GM21619 (cell line): Measurements from ENCODE around the gene FOXD2.
"Not testable (repeated sequence)": the region's sequence is repeated elsewhere in the genome, so short reads cannot be mapped to it uniquely, and the experiment has no call there.

ENCODE experiments used
- ATAC-seq: cut with Tn5 transposase; IDR thresholded peaks from one replicate; pipeline ENCODE4 v1.9.1; 2021; ENCODE audit not compliant: unreplicated experiment

The FOXD2 gene

GRCh38 chr1:47439017-47439818 is 1.4 kb downstream of the FOXD2 start:
- ATAC-seq, result no peak

GRCh38 chr1:47439819-47440598 is 2.2 kb downstream of the FOXD2 start:
- ATAC-seq, result no peak

DNA sequence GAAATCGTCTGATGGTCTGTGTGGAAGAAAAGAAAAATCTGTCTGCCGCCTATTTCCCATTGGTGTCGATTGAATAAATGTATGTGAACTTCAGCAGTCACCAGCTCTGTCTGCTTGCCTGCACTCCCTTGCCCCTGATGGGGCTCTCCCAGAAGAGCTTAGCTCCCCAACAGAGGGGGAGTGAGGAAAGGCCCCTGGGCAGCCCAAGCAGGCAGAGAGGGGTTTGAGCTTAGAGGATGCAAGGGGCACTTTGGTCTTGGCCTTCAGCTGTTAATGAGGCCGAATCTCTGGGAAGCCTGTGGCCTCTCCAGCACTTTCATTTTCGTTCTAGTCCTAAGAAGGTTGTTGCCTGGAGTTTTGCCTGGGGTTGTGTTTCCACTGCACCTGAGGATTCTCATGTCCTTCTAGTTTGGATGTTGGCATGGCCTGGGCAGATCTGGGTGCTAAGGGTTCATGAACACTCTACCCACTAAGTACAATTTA is 2.8 kb downstream of the FOXD2 start:
- ATAC-seq, result no peak

DNA sequence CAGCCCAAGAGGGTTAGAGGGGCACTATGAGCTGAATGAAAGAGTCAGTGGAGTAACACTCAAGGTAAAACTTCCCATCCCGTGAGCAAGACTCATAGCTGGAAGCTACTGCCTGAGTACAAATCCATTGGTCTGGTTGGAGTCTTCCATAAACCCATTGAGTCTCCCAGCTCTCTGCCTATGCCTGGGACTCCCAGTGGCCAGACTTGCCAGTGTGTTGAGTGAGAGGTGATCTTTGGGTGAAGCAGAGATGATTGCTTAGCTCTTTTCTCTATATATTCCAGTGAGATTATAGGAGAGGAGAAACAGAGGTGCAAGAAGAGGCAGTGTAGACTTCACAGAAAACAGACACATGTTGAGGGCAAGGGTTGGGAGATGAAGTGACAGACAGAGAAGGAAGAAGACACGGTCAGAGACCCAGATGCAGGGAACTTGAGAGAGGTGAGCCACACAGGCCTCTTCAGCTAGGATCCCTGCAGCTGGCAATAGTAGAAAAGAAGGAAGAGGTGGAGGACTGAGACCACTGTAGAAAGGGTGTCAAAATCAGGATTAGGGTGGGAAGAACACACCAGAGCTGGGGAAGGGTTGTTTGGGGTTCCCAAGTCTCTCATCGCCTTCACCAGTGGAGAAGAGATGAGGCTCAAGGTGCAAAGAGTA is 3.7 kb downstream of the FOXD2 start:
- ATAC-seq, result no peak

- no peak for ATAC-seq
Measured at GRCh38 chr1:47442202-47442601, 4.4 kb downstream of the FOXD2 start.

DNA sequence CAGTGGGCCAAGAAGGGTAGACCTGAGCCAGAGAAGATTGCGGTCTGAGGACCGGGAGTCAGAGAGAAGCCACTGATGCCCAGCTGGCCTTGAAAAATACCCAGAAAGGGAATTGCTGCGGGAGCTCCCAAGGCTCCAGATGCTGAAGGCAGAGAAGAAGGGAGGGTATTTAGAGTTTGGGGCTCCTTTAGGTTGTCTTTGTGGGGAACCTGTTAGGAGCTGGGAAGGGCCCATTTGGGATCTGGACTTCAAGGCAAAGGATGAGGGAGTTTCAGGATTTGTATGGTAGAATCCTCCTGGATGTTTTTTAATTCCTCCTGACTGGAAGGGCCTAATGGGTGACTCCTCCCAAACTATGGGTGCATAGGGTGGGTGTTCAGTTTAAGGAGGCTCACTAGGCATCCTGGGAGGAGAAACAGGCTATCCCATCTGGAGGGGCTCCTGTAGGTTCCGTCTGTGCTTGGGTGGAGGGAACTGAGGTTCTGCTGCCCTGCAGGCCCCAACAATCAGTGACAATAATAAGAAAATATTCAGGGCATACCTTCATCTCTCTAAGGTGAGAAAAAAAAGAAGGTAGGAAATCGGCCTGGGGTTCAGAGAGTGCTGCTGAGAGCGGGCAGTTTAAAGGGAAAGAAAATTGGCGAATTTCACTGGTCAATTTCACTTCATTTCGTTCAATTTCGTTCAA is 5.1 kb downstream of the FOXD2 start:
- no peak for ATAC-seq

GRCh38 chr1:47443530-47444296 is 5.9 kb downstream of the FOXD2 start:
- ATAC-seq, result no peak

GRCh38 chr1:47444297-47444561 is 6.4 kb downstream of the FOXD2 start:
- ATAC-seq, result no peak

DNA sequence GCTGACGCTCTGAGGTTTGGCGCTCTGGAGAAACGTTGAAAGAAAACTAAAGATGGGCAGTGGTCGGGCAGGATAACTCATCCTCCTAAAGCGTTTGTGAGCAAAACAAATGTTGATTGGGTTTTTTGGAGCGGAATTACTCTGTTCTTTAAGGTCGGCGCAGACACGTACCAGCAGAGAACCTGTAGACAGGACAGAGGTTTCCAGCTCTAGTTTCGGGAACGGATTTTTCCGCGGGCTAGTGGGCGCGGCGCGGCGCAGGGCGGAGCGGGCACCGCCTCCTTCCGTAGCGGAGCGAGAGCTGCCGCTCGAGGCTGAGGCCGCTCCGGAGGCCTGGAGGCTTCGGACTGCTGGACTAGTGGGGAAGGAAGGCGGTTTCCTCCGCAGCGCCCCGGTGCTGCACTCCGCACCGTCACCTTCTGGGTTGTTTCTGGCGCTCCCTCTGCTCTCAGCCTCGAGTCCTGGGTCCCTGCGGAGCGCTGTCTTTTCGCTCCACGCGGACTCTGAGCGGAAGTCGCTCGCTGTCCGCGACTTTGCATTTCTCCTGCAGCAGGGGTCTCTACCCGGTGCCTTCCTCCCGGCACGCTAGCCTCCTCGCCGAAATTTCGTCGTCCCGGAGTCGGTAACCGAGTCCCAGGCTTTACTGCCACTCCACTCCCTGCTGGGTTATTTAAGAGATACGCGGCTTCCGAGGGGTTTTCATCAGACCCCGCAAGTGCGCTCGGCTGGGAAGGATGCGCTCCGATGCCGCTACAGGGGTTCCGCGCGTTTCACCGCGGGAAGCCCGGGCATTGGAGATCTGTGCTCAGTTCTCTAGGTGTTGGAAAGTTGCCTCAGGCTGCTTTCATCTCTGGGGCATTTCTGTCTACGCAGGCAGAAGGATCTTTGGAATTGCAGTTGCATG is 7.0 kb downstream of the FOXD2 start:
- ATAC-seq, result no peak

DNA sequence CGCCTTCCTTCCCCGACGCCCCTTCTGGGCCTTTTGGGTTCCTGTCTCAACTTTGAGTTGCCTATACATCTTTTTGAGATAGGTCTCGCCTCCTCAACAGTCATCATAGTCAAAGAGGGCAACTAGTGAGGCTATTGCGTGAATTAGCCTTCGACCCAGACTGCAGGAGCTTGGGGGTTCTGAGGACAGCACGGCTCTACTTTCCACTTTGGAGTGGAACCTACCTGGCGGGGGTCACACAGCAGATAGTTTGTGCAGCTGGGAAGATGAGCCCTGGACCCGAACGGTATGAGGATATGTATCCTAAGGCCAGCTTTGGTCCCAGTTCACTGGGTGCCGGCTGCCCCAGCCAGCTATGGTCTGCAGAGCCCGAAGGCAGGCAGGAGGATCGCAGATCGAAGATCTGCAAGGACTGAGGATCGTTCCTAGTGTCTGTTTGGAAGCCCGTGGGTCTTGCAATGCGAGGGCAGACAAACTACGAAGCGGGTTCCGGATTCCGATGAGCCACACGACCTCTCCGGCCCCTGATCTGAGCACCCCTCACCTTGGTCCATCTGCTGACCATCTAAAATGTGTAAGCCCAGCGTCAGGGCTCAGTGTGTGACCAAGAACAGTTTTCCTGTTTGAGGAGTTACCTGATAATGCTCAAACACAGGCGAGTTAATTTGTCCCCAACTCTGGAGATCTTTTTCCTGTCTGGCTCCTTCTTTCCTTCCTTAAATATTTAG is 8.1 kb downstream of the FOXD2 start:
- no peak for ATAC-seq

- ATAC-seq, result no peak
Measured at GRCh38 chr1:47448462-47449222, 10.8 kb downstream of the FOXD2 start.

- ATAC-seq, result no peak
Measured at GRCh38 chr1:47449822-47450552, 12.1 kb downstream of the FOXD2 start.

DNA sequence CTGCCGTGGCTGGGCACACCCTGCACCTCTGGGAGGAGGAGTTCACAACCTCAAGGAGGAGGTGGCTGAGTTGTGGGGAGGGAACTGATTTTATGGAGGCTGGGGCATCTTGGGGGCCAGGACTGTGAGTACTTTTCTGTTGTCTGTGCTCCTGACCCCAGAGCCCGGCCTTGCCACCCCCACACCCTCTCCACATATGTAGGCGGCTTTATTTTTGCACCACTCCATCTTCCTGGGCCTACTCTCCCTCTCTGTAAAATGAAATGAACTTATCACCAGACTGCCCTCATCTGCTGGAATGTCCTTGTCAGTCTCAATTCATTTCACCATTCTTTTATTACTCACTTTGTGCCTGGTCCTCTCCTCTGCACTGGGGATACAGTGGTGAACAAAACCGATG is 12.8 kb downstream of the FOXD2 start:
- no peak for ATAC-seq

DNA sequence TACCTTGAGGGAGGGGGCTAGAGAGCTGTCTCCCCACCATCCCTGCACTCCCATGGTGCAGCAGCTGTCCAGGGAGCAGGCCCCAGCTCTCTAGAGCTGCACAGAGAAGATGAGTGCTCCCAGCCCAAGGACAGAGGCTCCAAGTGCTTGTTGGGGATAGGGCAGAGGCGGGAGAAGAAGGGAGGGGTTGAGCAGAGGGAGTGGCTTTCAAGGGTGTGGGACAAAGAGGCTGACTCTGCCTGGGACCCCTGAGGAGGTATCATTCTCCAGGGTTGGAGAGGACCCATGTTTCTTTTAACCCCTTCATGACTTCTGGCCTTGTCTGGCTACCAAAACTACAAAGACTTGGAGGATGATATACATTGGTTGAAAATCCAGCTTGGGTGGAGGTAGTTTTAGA is 14.6 kb downstream of the FOXD2 start:
- ATAC-seq, result no peak

DNA sequence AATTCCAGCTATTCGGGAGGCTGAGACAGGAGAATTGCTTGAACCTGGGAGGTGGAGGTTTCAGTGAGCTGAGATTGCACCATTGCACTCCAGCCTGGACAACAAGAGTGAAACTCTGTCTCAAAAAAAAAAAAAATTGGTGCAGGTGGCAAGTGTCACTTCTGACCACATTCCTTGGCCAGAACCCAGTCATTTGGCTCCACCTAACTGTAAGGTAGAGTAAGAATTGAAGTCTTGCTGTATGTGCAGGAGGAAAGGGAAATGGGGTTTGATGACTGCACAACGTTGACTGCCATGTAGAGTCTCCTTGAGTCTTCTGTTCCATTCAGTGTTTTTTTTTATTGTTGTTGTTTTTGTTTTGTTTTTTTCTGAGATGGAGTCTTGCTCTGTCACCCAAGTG is 16.1 kb downstream of the FOXD2 start:
- ATAC-seq, result not testable (repeated sequence)

GRCh38 chr1:47456250-47456649 is 18.4 kb downstream of the FOXD2 start:
- no peak for ATAC-seq

DNA sequence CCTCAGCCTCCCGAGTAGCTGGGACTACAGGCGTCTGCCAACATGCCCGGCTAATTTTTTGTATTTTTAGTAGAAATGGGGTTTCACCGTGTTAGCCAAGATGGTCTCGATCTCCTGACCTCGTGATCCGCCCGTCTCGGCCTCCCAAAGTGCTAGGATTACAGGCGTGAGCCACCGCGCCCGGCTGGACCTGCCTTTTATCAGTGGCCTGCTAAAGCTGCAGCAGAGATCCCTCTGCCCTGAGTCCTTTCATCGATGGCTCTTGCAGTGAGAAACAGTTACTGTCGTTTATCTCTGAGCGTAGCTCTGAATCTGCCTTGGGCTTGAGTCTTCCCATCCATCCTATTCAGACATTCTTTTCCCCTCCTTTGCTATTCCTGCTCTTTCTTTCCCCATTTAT is 19.7 kb downstream of the FOXD2 start:
- ATAC-seq, result not testable (repeated sequence)
